Astrocyte (in vitro differentiated cells and primary cell): ENCODE results near the gene MAN1C1.
A peak's percentile ranks its signal among the peaks of the same experiment; 100 is the strongest.

ENCODE experiments used
- CTCF ChIP-seq: IDR thresholded peaks from 2 replicates; pipeline ENCODE4 v1.5.1; 2011; ENCODE audit warnings: low read depth, mild to moderate bottlenecking, inconsistent platforms, low read length, moderate library complexity; ENCODE audit not compliant: insufficient read depth
- EZH2 ChIP-seq: IDR thresholded peaks from 2 replicates; pipeline ENCODE4 v1.6.1; 2012; ENCODE audit warnings: mild to moderate bottlenecking, low read length, inconsistent platforms; ENCODE audit not compliant: insufficient read depth

- peak; percentile 69 for TF ChIP-seq CTCF
- TF ChIP-seq EZH2 = no peak
Measured at GRCh38 chr1:25810341-25811299, 194.0 kb downstream of the MAN1C1 start.
